Neural cell (in vitro differentiated cells): ENCODE data around the gene LCOR. TPM values are rescaled to one million over a fixed set of nuclear protein-coding genes. Genes with fewer than 3 reads are reported as not detected.
"Not testable (repeated sequence)": the region's sequence is repeated elsewhere in the genome, so short reads cannot be mapped to it uniquely, and the experiment has no call there.

ENCODE experiments used
- H2AFZ ChIP-seq: fragments of 200-600, 300-800 bp; sonication (generic), shearing (Covaris generic); 2 replicates; pipeline ENCODE4 v1.6.0; 2014; ENCODE audit warnings: low read depth, mild to moderate bottlenecking, antibody characterized with exemption, low read length, moderate library complexity
- H3F3A ChIP-seq: fragments of 200-600 bp; shearing (Covaris generic); 2 replicates; pipeline ENCODE4 v1.6.1; 2016; ENCODE audit warnings: mild to moderate bottlenecking, moderate library complexity, mixed read lengths, antibody characterized with exemption, low read length; ENCODE audit not compliant: insufficient read depth, poor library complexity, severe bottlenecking
- H3K27ac ChIP-seq: fragments of 200-600, 300-800 bp; sonication (generic), shearing (Covaris generic); 2 replicates; pipeline ENCODE4 v1.5.1; 2014; ENCODE audit warnings: mild to moderate bottlenecking, low read length, moderate library complexity
- H3K27me3 ChIP-seq: fragments of 300-800, 200-600 bp; sonication (generic), shearing (Covaris generic); 2 replicates; pipeline ENCODE4 v1.6.0; 2014; ENCODE audit warnings: mild to moderate bottlenecking, low read depth, low read length, moderate library complexity; ENCODE audit not compliant: insufficient read depth
- H3K36me3 ChIP-seq: fragments of 300-800, 200-600 bp; sonication (generic), shearing (Covaris generic); 2 replicates; pipeline ENCODE4 v1.5.1; 2014; ENCODE audit warnings: mild to moderate bottlenecking, antibody characterized with exemption, low read length, moderate library complexity; ENCODE audit not compliant: insufficient read depth
- H3K4me2 ChIP-seq: fragments of 300-800, 200-600 bp; sonication (generic), shearing (Covaris generic); 2 replicates; pipeline ENCODE4 v1.6.0; 2014; ENCODE audit warnings: mild to moderate bottlenecking, low read length
- H3K4me3 ChIP-seq: fragments of 300-800, 200-600 bp; sonication (generic), shearing (Covaris generic); 2 replicates; pipeline ENCODE4 v1.5.1; 2014; ENCODE audit warnings: mild to moderate bottlenecking, low read length, moderate library complexity
- H3K79me2 ChIP-seq: fragments of 200-600 bp; shearing (Covaris generic); replicated peaks from 2 replicates; pipeline ENCODE4 v1.6.0; 2014; ENCODE audit warnings: mild to moderate bottlenecking, low read length, moderate library complexity; ENCODE audit not compliant: insufficient read depth
- H3K9ac ChIP-seq: fragments of 300-800, 200-600 bp; sonication (generic), shearing (Covaris generic); 2 replicates; pipeline ENCODE4 v1.6.1; 2016; ENCODE audit warnings: mild to moderate bottlenecking, low read length, mixed read lengths
- H3K9me2 ChIP-seq: fragments of 200-600 bp; shearing (Covaris generic); 2 replicates; pipeline ENCODE4 v1.6.1; 2016; ENCODE audit warnings: mild to moderate bottlenecking, low read length, mixed read lengths; ENCODE audit not compliant: insufficient read depth
- H3K9me3 ChIP-seq: fragments of 200-600, 300-800 bp; sonication (generic), shearing (Covaris generic); 2 replicates; pipeline ENCODE4 v1.6.1; 2016; ENCODE audit warnings: mild to moderate bottlenecking, mixed run types, low read length, moderate library complexity, mixed read lengths
- H4K20me1 ChIP-seq: fragments of 200-600 bp; shearing (Covaris generic); 2 replicates; pipeline ENCODE4 v1.6.1; 2016; ENCODE audit warnings: mild to moderate bottlenecking, mixed run types; ENCODE audit not compliant: insufficient read depth
- CTCF ChIP-seq: fragments of 450-650 bp; IDR thresholded peaks from 2 replicates; pipeline ENCODE4 v1.5.1; 2014; ENCODE audit warnings: antibody characterized with exemption, mild to moderate bottlenecking, moderate library complexity; ENCODE audit not compliant: poor library complexity, severe bottlenecking
- EP300 ChIP-seq: fragments of 450-650 bp; conservative IDR thresholded peaks from 2 replicates; pipeline ENCODE4 v1.6.1; 2014; ENCODE audit warnings: antibody characterized with exemption, mild to moderate bottlenecking, moderate library complexity; ENCODE audit not compliant: poor library complexity, severe bottlenecking
- EZH2 ChIP-seq: fragments of 200-600, 300-800 bp; shearing (Covaris generic), sonication (generic); IDR thresholded peaks from 2 replicates; pipeline ENCODE4 v1.6.1; 2014; ENCODE audit warnings: antibody characterized with exemption, low read length, borderline replicate concordance, mild to moderate bottlenecking; ENCODE audit not compliant: insufficient read depth, poor library complexity, severe bottlenecking
- MXI1 ChIP-seq: fragments of 450-650 bp; conservative IDR thresholded peaks from 2 replicates; pipeline ENCODE4 v1.6.1; 2014; ENCODE audit warnings: antibody characterized with exemption, mild to moderate bottlenecking; ENCODE audit not compliant: poor library complexity, severe bottlenecking
- POLR2AphosphoS5 ChIP-seq: IDR thresholded peaks from 2 replicates; pipeline ENCODE4 v1.6.1; 2012
- RAD21 ChIP-seq: fragments of 450-650 bp; conservative IDR thresholded peaks from 2 replicates; pipeline ENCODE4 v1.6.1; 2014; ENCODE audit warnings: antibody characterized with exemption, mild to moderate bottlenecking, moderate library complexity
- REST ChIP-seq: IDR thresholded peaks from 2 replicates; pipeline ENCODE4 v1.6.1; 2012; ENCODE audit warnings: borderline replicate concordance
- SMC3 ChIP-seq: fragments of 450-650 bp; conservative IDR thresholded peaks from 2 replicates; pipeline ENCODE4 v1.6.1; 2014; ENCODE audit warnings: antibody characterized with exemption, mild to moderate bottlenecking, moderate library complexity; ENCODE audit not compliant: poor library complexity
- TAF1 ChIP-seq: IDR thresholded peaks from 2 replicates; pipeline ENCODE4 v1.6.1; 2012; ENCODE audit warnings: low read depth
- polyA plus RNA-seq: library from polyadenylated mRNA; depleted of rRNA; stranded (reverse); fragments of >200 nt; gene quantifications from 2 replicates; pipeline ENCODE4 v1.2.3, GENCODE V29; 2014

The LCOR gene
- polyA plus RNA-seq, 1 donor from 2014 or later = 61.1 TPM

- no peaks in the 10 kb centered on the region for H3K36me3 ChIP-seq
- H3K9ac ChIP-seq = no peak overlapping the region
- no peak overlapping the region for H3K4me3 ChIP-seq
- TF ChIP-seq RAD21 (no peak), EP300 (no peak), TAF1 (no peak), REST (no peak), MXI1 (no peak), EZH2 (no peak), POLR2AphosphoS5 (no peak), CTCF (no peak), SMC3 (no peak)
- H3F3A ChIP-seq = no peaks in the 10 kb centered on the region
- H2AFZ ChIP-seq = no peak overlapping the region
- H3K79me2 ChIP-seq = no peaks in the 10 kb centered on the region
- no peak overlapping the region for H3K27ac ChIP-seq
- no peaks in the 10 kb centered on the region for H3K27me3 ChIP-seq
- H3K4me2 ChIP-seq = no peak overlapping the region
- no peaks in the 10 kb centered on the region for H3K9me3 ChIP-seq
- no peaks in the 10 kb centered on the region for H3K9me2 ChIP-seq
- H4K20me1 ChIP-seq = no peaks in the 10 kb centered on the region
These were observed 199.4 kb downstream of the LCOR start for GRCh38 chr10:97031459-97031858.

GRCh38 chr10:97032624-97033023, 200.5 kb downstream of the LCOR start:
- Histone ChIP-seq H3K4me2 (no peak overlapping the region), H3F3A (no peaks in the 10 kb centered on the region), H3K36me3 (no peaks in the 10 kb centered on the region), H3K9me3 (no peaks in the 10 kb centered on the region), H3K9me2 (no peaks in the 10 kb centered on the region), H3K27ac (no peak overlapping the region), H3K9ac (no peak overlapping the region), H2AFZ (no peak overlapping the region), H3K27me3 (no peaks in the 10 kb centered on the region), H4K20me1 (no peaks in the 10 kb centered on the region), H3K79me2 (no peaks in the 10 kb centered on the region), H3K4me3 (no peak overlapping the region)
- no peak for TF ChIP-seq TAF1
- no peak for TF ChIP-seq CTCF
- TF ChIP-seq EZH2 = no peak
- TF ChIP-seq RAD21 = no peak

GRCh38 chr10:97033841-97034240, 201.7 kb downstream of the LCOR start:
- H2AFZ ChIP-seq, H3K27ac ChIP-seq, H3K79me2 ChIP-seq, H3K9ac ChIP-seq, H3K9me2 ChIP-seq, H3K9me3 ChIP-seq, H3K4me2 ChIP-seq, H3K27me3 ChIP-seq, H3K4me3 ChIP-seq, H3K36me3 ChIP-seq, H4K20me1 ChIP-seq, H3F3A ChIP-seq: not testable (repeated sequence)
